Suppressor macrophage treated with lipopolysaccharide for 1 hour (primary cell): Measurements from ENCODE around the gene PRPF6.
A peak's percentile ranks its signal among the peaks of the same experiment; 100 is the strongest.

Source experiments
- DNase-seq, 3 donors: peaks; one replicate each; pipeline ENCODE4 v3.0.0-alpha.2; 2020 to 2022

PRPF6 gene

GRCh38 chr20:63945921-63946920, 34.7 kb upstream of the PRPF6 start:
- no peak for DNase-seq

DNA sequence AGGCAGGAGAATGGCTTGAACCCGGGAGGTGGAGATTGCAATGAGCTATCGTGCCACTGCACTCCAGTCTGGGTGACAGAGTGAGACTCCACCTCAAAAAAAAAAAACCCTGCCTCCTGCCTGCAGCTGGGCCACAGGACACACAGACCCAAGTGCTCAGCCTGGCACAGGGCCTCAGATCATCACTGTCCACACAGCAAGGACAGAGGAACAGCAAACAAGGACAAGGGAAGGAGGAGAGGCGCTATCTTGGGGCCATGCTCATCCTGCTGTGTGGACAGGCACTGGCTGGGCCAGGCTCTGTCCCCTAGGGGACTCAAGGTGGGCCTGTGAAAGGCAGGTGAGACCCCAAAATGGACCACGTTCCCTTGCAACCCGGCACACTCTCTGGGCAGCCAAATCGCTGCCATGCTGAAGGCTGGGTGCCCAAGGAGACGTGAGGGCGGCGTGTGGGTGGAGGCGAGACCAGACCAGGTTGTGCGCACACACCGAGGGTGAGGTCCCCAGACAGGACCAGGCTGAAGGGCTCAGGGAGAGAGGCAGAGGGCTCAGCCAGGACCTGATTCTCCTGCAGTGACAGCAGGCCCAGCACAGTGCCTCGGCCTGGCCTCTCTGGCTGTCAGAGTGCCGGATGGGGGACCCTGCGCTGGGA, 33.8 kb upstream of the PRPF6 start:
- DNase-seq: no peak

GRCh38 chr20:63947638-63948456, 33.1 kb upstream of the PRPF6 start:
- DNase-seq: no peak

- DNase-seq: no peak
Measured at GRCh38 chr20:63950701-63951397, 30.1 kb upstream of the PRPF6 start.

DNA sequence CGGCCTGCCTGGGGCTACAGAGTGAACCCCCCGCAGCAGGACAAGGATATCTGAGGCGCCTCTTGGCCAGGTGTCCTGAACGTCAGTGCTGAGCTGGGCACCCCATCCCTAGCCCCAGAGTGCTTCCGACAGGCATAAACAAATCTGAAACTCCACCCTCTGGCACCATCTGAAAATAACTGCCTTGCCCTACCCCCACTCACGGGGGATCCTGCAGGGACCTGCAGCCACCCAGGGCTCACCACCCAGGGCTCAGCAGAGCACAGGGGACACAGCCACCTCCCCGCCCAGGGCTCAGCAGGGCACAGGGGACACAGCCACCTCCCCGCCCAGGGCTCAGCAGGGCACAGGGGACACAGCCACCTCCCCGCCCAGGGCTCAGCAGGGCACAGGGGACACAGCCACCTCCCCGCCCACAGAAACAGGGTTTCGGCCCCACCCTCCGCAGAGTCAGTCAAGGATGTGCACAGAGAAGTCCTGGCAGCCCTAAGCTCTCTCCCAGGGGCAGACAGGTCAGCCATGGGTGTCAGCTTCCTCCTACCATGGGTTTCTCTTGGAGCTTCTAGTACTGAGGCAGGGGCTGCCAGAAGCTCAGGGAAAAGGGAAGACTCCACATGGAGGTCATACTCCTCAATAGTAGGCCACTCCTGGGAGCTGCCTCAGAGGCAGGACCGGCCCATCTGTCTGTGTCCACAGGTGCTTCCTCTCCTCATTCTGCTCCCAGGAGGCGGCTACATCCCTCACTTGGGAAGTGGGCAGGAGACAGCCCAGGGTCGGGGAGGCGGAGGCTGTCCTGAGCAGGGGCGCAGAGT, 29.3 kb upstream of the PRPF6 start:
- no peak for DNase-seq

- DNase-seq: no peak
Measured at GRCh38 chr20:63952210-63952535, 28.8 kb upstream of the PRPF6 start.

- DNase-seq: no peak
Measured at GRCh38 chr20:63952769-63953168, 28.2 kb upstream of the PRPF6 start.

GRCh38 chr20:63953764-63954429, 27.0 kb upstream of the PRPF6 start:
- no peak for DNase-seq

GRCh38 chr20:63955281-63955826, 25.6 kb upstream of the PRPF6 start:
- peak; percentile 66 to 81 (median 66) for DNase-seq

DNA sequence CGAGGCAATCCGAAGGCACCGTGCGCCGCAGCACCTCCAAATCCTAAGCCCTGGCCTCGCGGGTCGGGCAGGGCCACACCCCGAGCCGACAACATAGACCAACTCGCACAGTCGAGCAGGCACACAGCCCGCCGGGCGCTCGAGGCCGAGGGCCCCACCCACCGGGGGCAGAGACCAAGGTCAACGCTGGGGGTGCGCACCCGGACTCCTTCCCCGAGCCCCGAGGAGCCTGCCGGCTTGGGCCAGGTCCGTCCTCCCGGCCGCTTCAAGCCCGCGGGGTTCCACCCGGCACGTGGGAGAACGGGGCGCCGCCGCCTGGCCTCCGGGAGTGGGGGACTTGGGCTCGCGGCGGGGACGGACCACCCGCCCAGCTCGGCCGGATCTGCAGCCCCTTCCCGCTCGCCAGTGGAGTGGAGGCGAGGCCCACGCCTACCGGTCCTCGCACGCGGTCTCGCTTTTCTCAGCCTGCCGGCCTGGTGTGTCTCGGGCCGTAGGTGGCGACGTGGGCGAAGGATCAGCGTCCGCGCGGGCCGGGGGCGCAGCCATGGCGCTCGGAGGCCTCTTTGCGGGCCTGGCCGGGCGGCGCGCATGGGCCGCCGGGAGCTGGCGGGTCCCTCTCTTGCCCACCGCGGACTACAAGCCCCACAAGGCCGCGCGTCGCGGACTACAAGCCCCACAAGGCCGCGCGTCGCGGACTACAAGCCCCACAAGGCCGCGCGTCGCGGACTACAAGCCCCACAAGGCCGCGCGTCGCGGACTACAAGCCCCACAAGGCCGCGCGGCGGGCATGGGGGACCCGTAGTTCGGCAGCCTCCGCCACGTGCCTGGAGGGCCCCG, 24.9 kb upstream of the PRPF6 start, which contains the start of gene UCKL1:
TSS of gene UCKL1 (minus strand) at position 590 of the 837 bp plus-strand sequence. CDS start at position 546, 44 bp downstream.
- peak; percentile 90 to 96 (median 93) for DNase-seq

DNA sequence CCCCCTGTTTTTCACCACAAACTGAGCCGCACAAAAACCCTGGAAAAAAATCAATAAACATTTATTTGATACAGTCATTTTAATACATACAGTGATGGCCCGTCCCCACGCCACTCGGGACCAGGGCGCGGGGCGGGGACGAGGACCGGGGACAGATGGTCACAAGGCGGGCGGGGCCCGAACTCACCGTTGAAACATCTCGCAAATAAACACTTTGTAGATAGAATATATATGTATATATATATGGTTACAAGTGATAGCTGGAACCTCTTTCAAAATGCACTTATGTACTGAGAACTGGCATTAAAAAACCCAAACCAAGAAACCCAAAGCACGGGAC, 24.3 kb upstream of the PRPF6 start:
- no peak for DNase-seq

DNA sequence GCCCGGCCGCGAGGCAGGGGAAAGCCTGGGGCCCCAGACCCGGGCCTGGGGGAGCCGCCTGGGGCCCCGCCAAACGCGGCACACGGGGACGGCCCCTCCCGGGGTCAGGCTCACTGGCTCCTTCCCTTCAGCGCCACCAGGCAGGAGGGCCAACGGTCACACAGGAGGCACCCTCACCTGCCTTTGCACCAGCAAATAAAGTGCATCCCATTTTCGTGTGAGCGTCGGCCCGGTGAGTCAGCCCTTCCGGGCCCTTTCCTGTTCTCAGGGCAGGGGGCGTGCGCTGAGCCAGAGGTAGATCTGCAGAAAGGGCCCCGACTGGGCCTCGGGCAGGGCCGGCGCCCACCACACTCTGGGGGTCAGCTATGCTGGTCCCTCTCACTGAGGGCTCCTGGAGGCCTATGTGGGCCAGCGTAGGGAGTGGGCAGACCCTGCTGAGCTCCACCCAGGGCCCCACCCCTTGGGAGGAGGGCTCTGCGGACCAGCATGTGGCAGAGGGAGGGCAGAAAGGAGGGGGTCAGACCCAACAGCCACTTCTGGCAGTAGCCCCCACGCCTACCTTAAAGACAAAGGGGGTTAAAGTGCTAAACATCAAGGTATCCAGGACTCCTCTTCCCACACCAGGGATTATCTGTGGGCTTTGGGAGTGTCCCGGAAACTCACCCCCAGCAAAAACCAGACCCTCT, 23.8 kb upstream of the PRPF6 start:
- peak; percentile 43 to 61 (median 48) for DNase-seq

DNA sequence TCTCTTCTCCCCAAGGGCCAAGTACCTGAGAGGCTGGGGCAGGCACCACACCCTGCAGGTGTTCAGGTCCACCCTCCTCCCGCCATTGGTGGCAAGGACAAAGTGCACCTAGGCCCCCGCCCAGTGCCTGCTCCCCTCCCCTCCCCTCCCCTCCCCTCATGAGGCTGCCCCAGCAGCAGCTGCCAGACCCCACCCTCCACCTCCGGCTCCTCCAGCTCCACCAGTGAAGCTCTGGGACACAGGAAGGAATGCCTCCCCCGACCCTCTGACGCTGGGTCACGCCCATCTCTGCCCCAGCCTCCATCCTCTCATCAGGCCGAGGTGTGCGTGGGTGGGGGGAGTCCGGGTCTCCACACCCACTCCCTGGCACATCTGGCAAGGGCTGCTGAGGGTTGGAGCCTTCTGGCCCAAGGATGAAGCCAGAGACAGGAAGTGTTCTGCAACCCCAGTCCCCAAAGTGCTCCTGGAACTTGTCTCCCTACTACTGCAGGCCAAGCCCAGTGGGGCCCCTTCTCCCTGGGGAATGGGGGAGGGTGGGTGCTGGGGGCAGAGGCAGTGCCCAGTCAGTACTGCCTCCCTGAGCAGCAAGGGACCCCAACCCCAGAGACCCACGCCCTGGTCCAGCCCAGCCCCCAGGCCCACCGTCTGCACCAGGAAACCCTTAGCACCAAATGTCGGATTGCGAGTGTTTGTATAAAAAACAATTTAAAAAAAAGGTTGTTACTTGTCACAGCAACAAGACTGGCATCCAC, 23.1 kb upstream of the PRPF6 start:
- peak; percentile 77 to 93 (median 85) for DNase-seq

DNA sequence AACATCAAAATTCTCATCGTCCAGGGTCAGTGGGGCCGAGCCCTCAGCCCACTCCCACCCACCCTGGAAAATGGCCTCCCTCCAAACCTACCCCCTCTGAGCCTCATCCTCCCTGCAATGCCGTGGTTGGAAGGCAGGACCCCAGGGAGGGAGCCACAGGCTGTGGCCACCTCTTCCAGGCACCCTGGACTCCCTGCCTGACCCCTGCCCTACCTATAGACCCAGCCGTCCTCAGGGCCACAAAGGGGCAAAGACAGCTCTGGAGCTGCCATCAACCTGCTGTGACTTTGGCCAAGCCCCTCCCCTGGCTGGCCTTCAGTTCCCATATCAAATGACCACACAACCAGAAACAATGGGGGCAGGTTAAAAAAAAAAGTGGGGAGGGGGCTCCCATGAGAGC, 22.5 kb upstream of the PRPF6 start:
- DNase-seq: no peak

DNA sequence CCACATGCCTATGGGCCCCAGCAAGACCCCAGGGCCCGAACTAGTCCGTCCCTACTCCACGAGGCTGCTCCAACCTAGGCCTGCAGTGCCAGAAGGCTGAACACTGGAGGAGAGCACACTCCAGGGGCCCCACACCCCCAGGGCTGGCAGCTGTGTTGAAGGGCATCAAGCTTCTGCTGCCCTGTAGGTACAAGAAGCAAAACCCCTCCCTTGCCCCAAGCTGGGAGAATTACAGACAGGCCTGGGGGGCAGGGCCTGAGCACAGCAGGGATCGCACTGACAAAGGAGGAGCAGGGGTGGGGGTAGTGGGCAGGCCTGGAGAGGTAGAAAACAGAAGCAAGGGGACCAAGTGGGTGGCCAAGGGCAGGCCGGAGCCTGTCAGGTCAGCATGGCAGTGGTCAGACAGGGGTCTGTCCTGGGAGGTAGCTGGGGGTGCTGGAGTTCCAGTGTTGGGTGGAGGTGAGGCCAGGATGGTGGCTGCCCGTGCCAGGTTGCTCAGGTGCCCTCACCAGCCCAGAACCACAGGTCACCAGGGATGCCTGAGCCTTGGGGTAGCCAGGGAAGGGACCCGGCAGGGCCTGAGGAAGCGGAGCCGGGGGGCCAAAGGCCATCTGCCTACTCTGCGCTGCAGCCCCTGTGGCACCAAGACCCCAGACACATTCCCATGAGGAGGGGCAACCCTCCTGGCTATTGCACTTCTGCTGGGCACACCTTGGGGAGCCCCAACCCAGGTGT, 21.8 kb upstream of the PRPF6 start:
- no peak for DNase-seq

- no peak for DNase-seq
Measured at GRCh38 chr20:63959699-63960075, 21.2 kb upstream of the PRPF6 start.
